H9 (cell line): ENCODE results near the gene TRIM54. TPM values are rescaled to one million over a fixed set of nuclear protein-coding genes. Genes with fewer than 3 reads are reported as not detected.

Experiments
- DNase-seq: peaks from one replicate; pipeline ENCODE4 v3.0.0-alpha.2; 2017
- H2AFZ ChIP-seq: one replicate; pipeline ENCODE4 v1.6.1; 2013; ENCODE audit warnings: mild to moderate bottlenecking, low read length, control low read depth, moderate library complexity
- H2AK5ac ChIP-seq: 2 replicates; pipeline ENCODE4 v1.6.1; 2013; ENCODE audit warnings: low read length, control low read depth, mixed read lengths; ENCODE audit not compliant: insufficient read length
- H2BK120ac ChIP-seq: one replicate; pipeline ENCODE4 v1.6.1; 2013; ENCODE audit warnings: low read depth, mild to moderate bottlenecking, low read length, control low read depth, inconsistent platforms; ENCODE audit not compliant: poor library complexity, severe bottlenecking
- H2BK12ac ChIP-seq: 2 replicates; pipeline ENCODE4 v1.6.1; 2013; ENCODE audit warnings: low read length, control low read depth, mixed read lengths, low read depth; ENCODE audit not compliant: insufficient read length
- H2BK15ac ChIP-seq: 2 replicates; pipeline ENCODE4 v1.6.1; 2013; ENCODE audit warnings: low read depth, low read length, control low read depth
- H2BK20ac ChIP-seq: one replicate; pipeline ENCODE4 v1.6.1; 2013; ENCODE audit warnings: low read depth, mild to moderate bottlenecking, low read length, control low read depth, inconsistent platforms; ENCODE audit not compliant: poor library complexity, severe bottlenecking
- H2BK5ac ChIP-seq: 2 replicates; pipeline ENCODE4 v1.6.1; 2013; ENCODE audit warnings: low read length, control low read depth, mixed read lengths; ENCODE audit not compliant: insufficient read length
- H3K14ac ChIP-seq: 2 replicates; pipeline ENCODE4 v1.6.1; 2013; ENCODE audit warnings: low read length, control low read depth; ENCODE audit not compliant: insufficient read depth
- H3K18ac ChIP-seq: 2 replicates; pipeline ENCODE4 v1.6.1; 2013; ENCODE audit warnings: low read depth, mild to moderate bottlenecking, mixed read lengths, low read length, control low read depth; ENCODE audit not compliant: insufficient read length
- H3K23ac ChIP-seq: 2 replicates; pipeline ENCODE4 v1.6.1; 2013; ENCODE audit warnings: low read length, control low read depth, mixed read lengths, low read depth; ENCODE audit not compliant: insufficient read length
- H3K23me2 ChIP-seq: 2 replicates; pipeline ENCODE4 v1.6.1; 2013; ENCODE audit warnings: low read depth, mild to moderate bottlenecking, mixed read lengths, low read length, control low read depth; ENCODE audit not compliant: insufficient read length, poor library complexity, severe bottlenecking
- H3K27ac ChIP-seq: 2 replicates; pipeline ENCODE4 v1.5.1; 2013; ENCODE audit warnings: low read length, control low read depth, mixed read lengths, low read depth; ENCODE audit not compliant: insufficient read length
- H3K27me3 ChIP-seq: 2 replicates; pipeline ENCODE4 v1.6.1; 2013; ENCODE audit warnings: low read length, control low read depth, inconsistent platforms; ENCODE audit not compliant: insufficient read depth
- H3K4ac ChIP-seq: 2 replicates; pipeline ENCODE4 v1.6.1; 2013; ENCODE audit warnings: low read depth, mild to moderate bottlenecking, control low read depth, inconsistent platforms, low read length, moderate library complexity
- H3K4me1 ChIP-seq: 2 replicates; pipeline ENCODE4 v1.6.1; 2013; ENCODE audit warnings: low read length, control low read depth, inconsistent platforms; ENCODE audit not compliant: insufficient read depth
- H3K4me2 ChIP-seq: 2 replicates; pipeline ENCODE4 v1.6.1; 2013; ENCODE audit warnings: low read length, control low read depth, mixed read lengths; ENCODE audit not compliant: insufficient read length, insufficient read depth
- H3K56ac ChIP-seq: 2 replicates; pipeline ENCODE4 v1.6.1; 2013; ENCODE audit warnings: low read depth, mild to moderate bottlenecking, mixed read lengths, low read length, control low read depth; ENCODE audit not compliant: insufficient read length
- H3K79me1 ChIP-seq: 2 replicates; pipeline ENCODE4 v1.6.1; 2013; ENCODE audit warnings: low read depth, mild to moderate bottlenecking, moderate library complexity, low read length, control low read depth, inconsistent platforms; ENCODE audit not compliant: insufficient read depth, poor library complexity, severe bottlenecking
- H3K79me2 ChIP-seq: 2 replicates; pipeline ENCODE4 v1.6.1; 2013; ENCODE audit warnings: low read length, control low read depth, inconsistent platforms; ENCODE audit not compliant: insufficient read depth
- H3K9ac ChIP-seq: 2 replicates; pipeline ENCODE4 v1.6.1; 2013; ENCODE audit warnings: low read length, control low read depth, mixed read lengths; ENCODE audit not compliant: insufficient read length; ENCODE audit errors: extremely low read depth
- H3K9me3 ChIP-seq: one replicate; pipeline ENCODE4 v1.6.1; 2013; ENCODE audit warnings: low read depth, low read length, inconsistent platforms; ENCODE audit not compliant: control insufficient read depth
- H3T11ph ChIP-seq: one replicate; pipeline ENCODE4 v1.6.1; 2013; ENCODE audit warnings: mild to moderate bottlenecking, low read length, control low read depth, inconsistent platforms
- H4K20me1 ChIP-seq: one replicate; pipeline ENCODE4 v1.6.1; 2013; ENCODE audit not compliant: control insufficient read depth, insufficient read length, insufficient read depth
- H4K5ac ChIP-seq: 2 replicates; pipeline ENCODE4 v1.6.1; 2013; ENCODE audit warnings: low read depth, mild to moderate bottlenecking, mixed read lengths, low read length, control low read depth; ENCODE audit not compliant: insufficient read length
- H4K8ac ChIP-seq: replicated peaks from 2 replicates; pipeline ENCODE4 v1.6.1; 2013; ENCODE audit warnings: low read length, control low read depth, mixed read lengths, low read depth; ENCODE audit not compliant: insufficient read length
- H4K91ac ChIP-seq: 2 replicates; pipeline ENCODE4 v1.6.1; 2013; ENCODE audit warnings: low read depth, mild to moderate bottlenecking, moderate library complexity, mixed read lengths, low read length, control low read depth; ENCODE audit not compliant: insufficient read length
- H3K27ac Mint-ChIP-seq, 3 experiments: 2 replicates in 2 of 3; 3 replicates in 1 of 3; pipeline ENCODE4 v1.8.0; 2020 to 2021; ENCODE audit warnings: mixed read lengths in 3 of 3, mild to moderate bottlenecking in 1 of 3, moderate library complexity in 1 of 3
- H3K27me3 Mint-ChIP-seq: 2 replicates; pipeline ENCODE4 v1.8.0; 2021; ENCODE audit warnings: low read depth, mild to moderate bottlenecking, moderate library complexity, mixed read lengths
- H3K36me3 Mint-ChIP-seq, 3 experiments: 2 replicates in 2 of 3; 3 replicates in 1 of 3; pipeline ENCODE4 v1.8.0; 2020 to 2021; ENCODE audit warnings: low read depth in 3 of 3, mixed read lengths in 3 of 3; ENCODE audit not compliant: insufficient read depth in 1 of 3
- H3K4me1 Mint-ChIP-seq, 2 experiments: 2 replicates each; pipeline ENCODE4 v1.8.0; 2020; ENCODE audit warnings: mixed read lengths in 2 of 2
- H3K4me3 Mint-ChIP-seq, 2 experiments: 2 replicates in 1 of 2; 3 replicates in 1 of 2; pipeline ENCODE4 v1.8.0; 2020 to 2021; ENCODE audit warnings: mild to moderate bottlenecking in 2 of 2, mixed read lengths in 2 of 2, moderate library complexity in 1 of 2
- H3K9me3 Mint-ChIP-seq, 2 experiments: 2 replicates in 1 of 2; 3 replicates in 1 of 2; pipeline ENCODE4 v1.8.0; 2020; ENCODE audit warnings: mild to moderate bottlenecking in 2 of 2, mixed read lengths in 2 of 2, moderate library complexity in 1 of 2
- CTCF ChIP-seq: fragments of 200-600 bp; sonication (generic); conservative IDR thresholded peaks from 3 replicates; pipeline ENCODE4 v1.8.0; 2021; ENCODE audit warnings: antibody characterized with exemption, mild to moderate bottlenecking
- WGBS: extraction: QIAGEN DNeasy Blood & Tissue Kit; methylation state at CpG from one replicate; pipeline ENCODE4 v1.1.7; 2013; ENCODE audit warnings: missing lambda C conversion rate, low lambda C conversion rate, mixed read lengths; ENCODE audit not compliant: insufficient read length; ENCODE audit errors: extremely low coverage; 5-methylcytosine and 5-hydroxymethylcytosine counted together
- total RNA-seq: library from RNA; stranded (reverse); gene quantifications from 2 replicates; pipeline ENCODE4 v1.2.1, GENCODE V29; 2021

Gene TRIM54
- total RNA-seq, 1 experiment from 2014 or later: 5.0 TPM

- no peaks in the 10 kb centered on the region for H3K79me2 ChIP-seq
- no peaks in the 10 kb centered on the region for H4K20me1 ChIP-seq
- H3K23me2 ChIP-seq: peaks cover 9% of the 10 kb centered on the region
- H4K5ac ChIP-seq: no peak overlapping the region
- H3K9ac ChIP-seq: no peak overlapping the region
- TF ChIP-seq CTCF: no peak
- H3K27ac Mint-ChIP-seq: no peak overlapping the region
- H3K9me3 ChIP-seq: no peaks in the 10 kb centered on the region
- no peak overlapping the region for H3K14ac ChIP-seq
- H4K8ac ChIP-seq: no peak overlapping the region
- H2BK120ac ChIP-seq: no peak overlapping the region
- H3K23ac ChIP-seq: no peak overlapping the region
- no peak overlapping the region for H2BK12ac ChIP-seq
- H4K91ac ChIP-seq: no peak overlapping the region
- H2AFZ ChIP-seq: no peak overlapping the region
- H3T11ph ChIP-seq: no peak overlapping the region
- no peak overlapping the region for H3K4me2 ChIP-seq
- no peak overlapping the region for H3K27ac ChIP-seq
- H3K18ac ChIP-seq: no peak overlapping the region
- no peak for DNase-seq
- no peak overlapping the region for H3K56ac ChIP-seq
- peaks cover 4 to 7% (median 4%) of the 10 kb centered on the region in 3 experiments; a peak in 6 of 7 replicates for H3K36me3 Mint-ChIP-seq
- no peak overlapping the region for H3K4ac ChIP-seq
- H3K27me3 ChIP-seq: peaks cover 21% of the 10 kb centered on the region
- H2AK5ac ChIP-seq: no peak overlapping the region
- no CpG with 5 or more reads among the region's 13 CpGs for WGBS
- no peaks in the 10 kb centered on the region for H3K79me1 ChIP-seq
- H3K4me1 ChIP-seq: no peaks in the 10 kb centered on the region
- H2BK20ac ChIP-seq: no peak overlapping the region
- H2BK5ac ChIP-seq: no peak overlapping the region
- H3K27me3 Mint-ChIP-seq: peaks cover 48% of the 10 kb centered on the region
- no peak overlapping the region for H2BK15ac ChIP-seq
- no peak overlapping the region for H3K4me3 Mint-ChIP-seq
- H3K9me3 Mint-ChIP-seq: no peaks in the 10 kb centered on the region
- H3K4me1 Mint-ChIP-seq: peaks cover 5 to 9% of the 10 kb centered on the region in 2 experiments
These were observed 22.4 kb downstream of the TRIM54 start for GRCh38 chr2:27304488-27305240.
